ENCODE data around the gene AIF1L. TPM values are rescaled to one million over a fixed set of nuclear protein-coding genes. Genes with fewer than 3 reads are reported as not detected.

Gene AIF1L
- total RNA-seq, 1 donor from 2014 or later, result 72.5 TPM

DNA sequence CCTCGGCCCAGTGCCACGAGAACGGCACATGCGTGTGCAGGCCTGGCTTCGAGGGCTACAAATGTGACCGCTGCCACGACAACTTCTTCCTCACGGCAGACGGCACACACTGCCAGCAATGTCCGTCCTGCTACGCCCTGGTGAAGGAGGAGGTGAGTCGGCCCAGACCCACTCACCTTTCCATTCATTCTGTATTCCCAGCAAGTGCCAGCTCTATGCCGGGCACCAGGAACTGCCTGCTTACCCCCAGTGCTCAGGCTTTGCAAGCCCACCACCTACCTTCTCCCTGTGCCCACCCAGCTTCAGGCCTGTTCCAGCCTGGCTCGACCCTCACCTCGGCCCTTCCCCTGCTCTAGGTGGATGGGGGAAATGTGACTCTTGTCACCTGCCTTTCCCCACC lies 26.6 kb upstream of the AIF1L start:
- no peak for DNase-seq (ENCODE audit: low spot score, unreplicated experiment)
- peaks cover 2% of the 10 kb centered on the region for H3K27me3 Mint-ChIP-seq
- no peaks in the 10 kb centered on the region for H3K4me1 Mint-ChIP-seq (ENCODE audit: low read depth)
- H3K27ac Mint-ChIP-seq, result no peak overlapping the region
- no peaks in the 10 kb centered on the region for H3K36me3 Mint-ChIP-seq (ENCODE audit: insufficient read depth)
- no peak overlapping the region for H3K4me3 Mint-ChIP-seq (ENCODE audit: low read depth)
- TF ChIP-seq, protein P1, sequence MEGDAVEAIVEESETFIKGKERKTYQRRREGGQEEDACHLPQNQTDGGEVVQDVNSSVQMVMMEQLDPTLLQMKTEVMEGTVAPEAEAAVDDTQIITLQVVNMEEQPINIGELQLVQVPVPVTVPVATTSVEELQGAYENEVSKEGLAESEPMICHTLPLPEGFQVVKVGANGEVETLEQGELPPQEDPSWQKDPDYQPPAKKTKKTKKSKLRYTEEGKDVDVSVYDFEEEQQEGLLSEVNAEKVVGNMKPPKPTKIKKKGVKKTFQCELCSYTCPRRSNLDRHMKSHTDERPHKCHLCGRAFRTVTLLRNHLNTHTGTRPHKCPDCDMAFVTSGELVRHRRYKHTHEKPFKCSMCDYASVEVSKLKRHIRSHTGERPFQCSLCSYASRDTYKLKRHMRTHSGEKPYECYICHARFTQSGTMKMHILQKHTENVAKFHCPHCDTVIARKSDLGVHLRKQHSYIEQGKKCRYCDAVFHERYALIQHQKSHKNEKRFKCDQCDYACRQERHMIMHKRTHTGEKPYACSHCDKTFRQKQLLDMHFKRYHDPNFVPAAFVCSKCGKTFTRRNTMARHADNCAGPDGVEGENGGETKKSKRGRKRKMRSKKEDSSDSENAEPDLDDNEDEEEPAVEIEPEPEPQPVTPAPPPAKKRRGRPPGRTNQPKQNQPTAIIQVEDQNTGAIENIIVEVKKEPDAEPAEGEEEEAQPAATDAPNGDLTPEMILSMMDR (IDR thresholded peaks at IDR 0.05; ENCODE audit: unreplicated experiment), result no peak
- no peaks in the 10 kb centered on the region for H3K9me3 Mint-ChIP-seq (ENCODE audit: low read depth)

DNA sequence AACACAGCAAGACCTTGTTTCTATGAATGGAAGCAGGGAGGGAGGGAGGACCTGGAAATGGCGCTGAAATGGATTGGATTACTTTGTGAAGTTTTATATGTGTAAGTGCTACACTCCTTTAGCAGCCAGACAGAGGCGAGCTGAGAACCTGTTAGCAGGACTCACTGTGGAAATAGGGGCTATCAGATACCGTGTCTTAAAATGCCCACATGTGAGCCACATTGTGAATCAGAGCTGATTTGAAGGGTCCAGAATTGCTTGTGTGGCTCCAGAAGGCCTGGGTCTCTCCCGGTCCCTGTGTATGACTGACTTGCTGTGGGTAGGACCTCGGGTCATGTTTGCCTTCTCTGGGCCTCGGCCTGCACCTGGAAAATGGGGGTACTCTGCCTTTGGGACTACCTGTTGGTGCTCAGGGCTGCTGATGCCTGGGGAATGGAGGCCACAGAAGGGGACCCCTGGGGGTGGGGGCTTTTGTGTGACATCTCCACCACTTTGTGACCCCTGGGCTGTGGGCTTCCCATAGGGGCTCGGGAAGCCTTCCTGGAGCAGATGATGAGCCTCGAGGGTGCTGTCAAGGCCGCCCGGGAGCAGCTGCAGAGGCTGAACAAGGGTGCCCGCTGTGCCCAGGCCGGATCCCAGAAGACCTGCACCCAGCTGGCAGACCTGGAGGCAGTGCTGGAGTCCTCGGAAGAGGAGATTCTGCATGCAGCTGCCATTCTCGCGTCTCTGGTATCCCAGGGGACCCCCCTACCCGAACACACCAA lies 24.0 kb upstream of the AIF1L start:
- Mint-ChIP-seq H3K4me3 (ENCODE audit: low read depth) (no peak overlapping the region), H3K27ac (no peak overlapping the region), H3K36me3 (ENCODE audit: insufficient read depth) (no peaks in the 10 kb centered on the region), H3K27me3 (no peaks in the 10 kb centered on the region), H3K9me3 (ENCODE audit: low read depth) (no peaks in the 10 kb centered on the region), H3K4me1 (ENCODE audit: low read depth) (no peaks in the 10 kb centered on the region)
- TF ChIP-seq, protein P1 (IDR thresholded peaks at IDR 0.05; ENCODE audit: unreplicated experiment), result no peak
- no peak for DNase-seq (ENCODE audit: low spot score, unreplicated experiment)

DNA sequence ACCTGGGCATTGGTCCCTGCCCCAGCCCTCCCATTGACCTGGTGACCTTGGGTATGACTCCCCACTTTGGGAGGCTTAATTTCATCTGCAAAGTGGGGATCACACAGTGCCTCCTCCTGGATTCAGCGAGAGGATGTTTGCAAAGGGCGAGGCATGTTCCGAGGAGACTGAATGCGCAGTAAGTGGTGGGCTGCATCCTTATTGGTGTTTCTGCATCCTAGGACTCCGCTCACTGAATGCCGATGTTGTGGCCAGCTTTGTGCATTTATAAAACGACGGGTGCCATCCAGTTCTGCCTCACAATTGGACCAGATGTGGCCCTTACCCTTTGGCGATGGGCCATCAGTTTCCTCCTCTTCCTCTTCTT lies 23.5 kb upstream of the AIF1L start:
- H3K4me3 Mint-ChIP-seq (ENCODE audit: low read depth), result no peak overlapping the region
- H3K4me1 Mint-ChIP-seq (ENCODE audit: low read depth), result no peaks in the 10 kb centered on the region
- DNase-seq (ENCODE audit: low spot score, unreplicated experiment), result no peak
- TF ChIP-seq, protein P1 (IDR thresholded peaks at IDR 0.05; ENCODE audit: unreplicated experiment), result no peak
- no peaks in the 10 kb centered on the region for H3K36me3 Mint-ChIP-seq (ENCODE audit: insufficient read depth)
- H3K27ac Mint-ChIP-seq, result no peak overlapping the region
- H3K27me3 Mint-ChIP-seq, result no peaks in the 10 kb centered on the region
- no peaks in the 10 kb centered on the region for H3K9me3 Mint-ChIP-seq (ENCODE audit: low read depth)

DNA sequence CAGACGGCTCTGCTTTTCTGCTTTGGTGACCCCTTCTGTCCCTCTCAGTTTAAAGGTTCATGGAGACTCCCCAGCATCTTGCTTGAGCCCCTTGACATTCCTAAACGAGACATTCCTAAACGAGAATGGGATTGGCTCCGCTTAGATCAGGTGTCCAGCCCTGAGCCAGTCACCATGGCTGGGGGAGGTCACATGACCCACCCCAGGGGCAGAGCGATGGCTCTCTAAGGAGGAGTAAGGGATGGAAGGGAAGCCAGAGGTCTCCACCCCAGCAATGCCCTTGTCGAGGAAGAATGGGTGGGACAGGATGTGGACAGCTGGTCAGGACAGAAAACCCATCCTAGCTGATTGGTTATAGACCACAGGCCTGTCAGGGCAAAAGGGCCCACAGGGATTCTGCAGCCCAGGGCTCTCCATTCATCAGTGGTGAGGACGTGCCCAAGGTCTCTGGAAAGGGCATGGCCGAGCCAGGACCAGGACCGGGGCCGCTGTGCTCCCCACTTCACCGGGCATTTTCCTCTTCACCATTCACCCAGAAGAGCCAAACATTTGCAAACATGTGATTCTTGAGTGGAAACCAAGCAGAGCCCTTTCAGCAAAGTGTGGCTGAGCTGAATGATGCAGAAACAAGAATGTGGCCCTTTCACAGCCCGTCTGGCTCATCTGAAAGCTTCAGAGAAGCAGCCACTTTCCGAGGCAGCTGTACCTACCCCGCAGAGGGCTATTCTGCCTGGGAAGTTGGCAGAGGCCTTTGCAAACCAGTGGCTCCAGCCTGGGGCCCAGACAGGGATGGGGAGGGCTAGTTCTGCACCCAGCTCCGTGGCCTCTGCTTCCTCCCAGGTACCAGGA lies 19.8 kb upstream of the AIF1L start:
- Mint-ChIP-seq H3K9me3 (ENCODE audit: low read depth) (no peaks in the 10 kb centered on the region), H3K4me3 (ENCODE audit: low read depth) (no peak overlapping the region), H3K36me3 (ENCODE audit: insufficient read depth) (no peaks in the 10 kb centered on the region), H3K4me1 (ENCODE audit: low read depth) (no peaks in the 10 kb centered on the region), H3K27me3 (peaks cover 3% of the 10 kb centered on the region), H3K27ac (no peak overlapping the region)
- TF ChIP-seq, protein P1 (IDR thresholded peaks at IDR 0.05; ENCODE audit: unreplicated experiment), result no peak
- no peak for DNase-seq (ENCODE audit: low spot score, unreplicated experiment)

DNA sequence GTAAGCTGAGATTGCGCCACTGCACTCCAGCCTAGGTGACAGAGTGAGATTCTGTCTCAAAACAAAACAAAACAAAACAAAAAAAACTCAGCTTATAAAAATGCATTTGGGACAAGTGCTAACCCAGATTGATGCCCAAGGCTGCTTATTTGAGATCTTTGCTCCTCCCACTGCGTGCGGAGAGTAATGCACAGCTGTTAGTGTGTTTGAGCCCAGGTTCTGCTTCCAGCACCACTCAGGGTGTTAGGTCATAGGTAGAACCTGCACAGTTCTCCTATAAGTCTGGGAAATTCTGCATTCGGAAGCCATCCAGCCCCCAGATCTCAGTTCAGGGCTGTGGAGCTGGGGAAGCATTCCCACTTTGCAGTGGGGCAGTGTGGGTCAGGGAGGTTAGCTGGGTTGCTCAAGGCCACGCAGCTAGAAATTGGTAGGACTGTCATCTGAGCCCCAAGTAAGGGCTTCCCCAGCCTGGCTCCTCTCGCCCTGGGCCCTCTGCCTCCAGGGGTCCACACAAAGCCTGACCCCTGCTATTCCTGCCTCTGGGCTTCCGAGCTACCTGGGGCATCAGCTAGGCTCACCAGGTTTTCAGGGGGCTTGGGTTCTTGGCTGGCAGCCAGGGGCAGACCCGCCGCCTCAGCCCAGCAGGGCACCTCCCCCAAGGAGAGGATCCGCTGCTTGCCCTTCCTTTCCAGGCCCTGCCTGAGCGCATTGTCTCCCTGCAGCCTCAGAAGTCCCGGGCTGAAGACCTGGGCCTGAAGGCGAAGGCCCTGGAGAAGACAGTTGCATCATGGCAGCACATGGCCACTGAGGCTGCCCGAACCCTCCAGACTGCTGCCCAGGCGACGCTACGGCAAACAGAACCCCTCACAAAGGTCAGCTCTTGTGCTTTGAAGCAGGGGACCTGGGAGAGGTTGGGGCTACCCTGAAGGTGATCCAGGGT lies 17.6 kb upstream of the AIF1L start:
- Mint-ChIP-seq H3K36me3 (ENCODE audit: insufficient read depth) (no peaks in the 10 kb centered on the region), H3K27me3 (peaks cover 3% of the 10 kb centered on the region), H3K4me3 (ENCODE audit: low read depth) (no peak overlapping the region), H3K9me3 (ENCODE audit: low read depth) (no peaks in the 10 kb centered on the region), H3K27ac (no peak overlapping the region), H3K4me1 (ENCODE audit: low read depth) (no peaks in the 10 kb centered on the region)
- TF ChIP-seq, protein P1 (IDR thresholded peaks at IDR 0.05; ENCODE audit: unreplicated experiment), result no peak
- DNase-seq (ENCODE audit: low spot score, unreplicated experiment), result no peak
